ENCODE measurements around the gene SHOC2.

The SHOC2 gene

GRCh38 chr10:110919349-110919931, at the start of gene SHOC2:
Gene SHOC2, plus strand, starts transcription at chr10:110919604. Its CDS starts 44,755 bp downstream, at chr10:110964359.
- peak; percentile 92 to 97 for DNase-seq (ENCODE audit: low read depth in 1 of 2, low spot score in 1 of 2)

- DNase-seq (ENCODE audit: low read depth in 1 of 2, low spot score in 1 of 2), result no peak
Measured at GRCh38 chr10:110870823-110871297, 48.5 kb upstream of the SHOC2 start.

- peak; percentile 85 to 91 for DNase-seq (ENCODE audit: low read depth in 1 of 2, low spot score in 1 of 2)
Measured at GRCh38 chr10:110871298-110872084, 47.9 kb upstream of the SHOC2 start, which contains the start of gene PDCD4. Gene PDCD4, plus strand, starts transcription at chr10:110871928. Its CDS starts 4,100 bp downstream, at chr10:110876028.

GRCh38 chr10:110872145-110872983, 47.0 kb upstream of the SHOC2 start:
- peak; percentile 46 to 71 for DNase-seq (ENCODE audit: low read depth in 1 of 2, low spot score in 1 of 2)

- no peak for DNase-seq (ENCODE audit: low read depth in 1 of 2, low spot score in 1 of 2)
Measured at GRCh38 chr10:110872984-110873923, 46.1 kb upstream of the SHOC2 start.

- DNase-seq (ENCODE audit: low read depth in 1 of 2, low spot score in 1 of 2), result no peak
Measured at GRCh38 chr10:110873951-110874350, 45.5 kb upstream of the SHOC2 start.

GRCh38 chr10:110876000-110876399, 43.4 kb upstream of the SHOC2 start:
- DNase-seq (ENCODE audit: low read depth in 1 of 2, low spot score in 1 of 2), result no peak

GRCh38 chr10:110876788-110877187, 42.6 kb upstream of the SHOC2 start:
- no peak for DNase-seq (ENCODE audit: low read depth in 1 of 2, low spot score in 1 of 2)

- no peak for DNase-seq (ENCODE audit: low read depth in 1 of 2, low spot score in 1 of 2)
Measured at GRCh38 chr10:110880012-110880411, 39.4 kb upstream of the SHOC2 start.

GRCh38 chr10:110881247-110881646, 38.2 kb upstream of the SHOC2 start:
- DNase-seq (ENCODE audit: low read depth in 1 of 2, low spot score in 1 of 2), result no peak

- DNase-seq (ENCODE audit: low read depth in 1 of 2, low spot score in 1 of 2), result no peak
Measured at GRCh38 chr10:110881905-110882304, 37.5 kb upstream of the SHOC2 start.

GRCh38 chr10:110883924-110884323, 35.5 kb upstream of the SHOC2 start:
- DNase-seq (ENCODE audit: low read depth in 1 of 2, low spot score in 1 of 2), result no peak

- DNase-seq (ENCODE audit: low read depth in 1 of 2, low spot score in 1 of 2), result no peak
Measured at GRCh38 chr10:110885932-110886674, 33.3 kb upstream of the SHOC2 start.

- no peak for DNase-seq (ENCODE audit: low read depth in 1 of 2, low spot score in 1 of 2)
Measured at GRCh38 chr10:110887560-110887959, 31.8 kb upstream of the SHOC2 start.

- DNase-seq (ENCODE audit: low read depth in 1 of 2, low spot score in 1 of 2), result no peak
Measured at GRCh38 chr10:110892602-110893288, 26.7 kb upstream of the SHOC2 start.

GRCh38 chr10:110893559-110894179, 25.7 kb upstream of the SHOC2 start:
- no peak for DNase-seq (ENCODE audit: low read depth in 1 of 2, low spot score in 1 of 2)

GRCh38 chr10:110897184-110897583, 22.2 kb upstream of the SHOC2 start:
- no peak for DNase-seq (ENCODE audit: low read depth in 1 of 2, low spot score in 1 of 2)

- DNase-seq (ENCODE audit: low read depth in 1 of 2, low spot score in 1 of 2), result no peak
Measured at GRCh38 chr10:110898391-110898790, 21.0 kb upstream of the SHOC2 start.

- DNase-seq (ENCODE audit: low read depth in 1 of 2, low spot score in 1 of 2), result no peak
Measured at GRCh38 chr10:110900983-110901382, 18.4 kb upstream of the SHOC2 start.

Data from activated T-helper 1 cell treated with anti-CD3 and anti-CD28 coated beads, Interleukin-2, amount 50 U/mL, for 16 hours (primary cell).